Smooth muscle cell (in vitro differentiated cells): ENCODE measurements around the gene TOMM40L. TPM values are rescaled to one million over a fixed set of nuclear protein-coding genes. Genes with fewer than 3 reads are reported as not detected.

ENCODE experiments used
- DNase-seq: peaks from one replicate; lab custom pipeline; 2025; ENCODE audit not compliant: unreplicated experiment; lab: John Stamatoyannopoulos, UW
- H2AFZ ChIP-seq: fragments of 200-600 bp; sonication (generic); 2 replicates; pipeline ENCODE4 v1.6.0; 2016; ENCODE audit warnings: antibody characterized with exemption, low read depth, mild to moderate bottlenecking
- H3F3A ChIP-seq: fragments of 200-600 bp; sonication (generic); 2 replicates; pipeline ENCODE4 v1.6.0; 2017; ENCODE audit warnings: antibody characterized with exemption, low read depth
- H3K27ac ChIP-seq: fragments of 200-600 bp; sonication (generic); 2 replicates; pipeline ENCODE4 v1.5.1; 2016; ENCODE audit warnings: low read depth, mild to moderate bottlenecking
- H3K27me3 ChIP-seq: fragments of 200-600 bp; sonication (generic); 2 replicates; pipeline ENCODE4 v1.6.1; 2016; ENCODE audit warnings: low read depth, mild to moderate bottlenecking
- H3K36me3 ChIP-seq: fragments of 200-600 bp; sonication (generic); 2 replicates; pipeline ENCODE4 v1.5.1; 2016; ENCODE audit warnings: low read depth
- H3K4me1 ChIP-seq: fragments of 200-600 bp; sonication (generic); 2 replicates; pipeline ENCODE4 v1.5.1; 2016; ENCODE audit warnings: low read depth
- H3K4me2 ChIP-seq: fragments of 200-600 bp; sonication (generic); 2 replicates; pipeline ENCODE4 v1.6.0; 2016; ENCODE audit warnings: mild to moderate bottlenecking
- H3K4me3 ChIP-seq: fragments of 200-600 bp; sonication (generic); 2 replicates; pipeline ENCODE4 v1.5.1; 2016; ENCODE audit warnings: mild to moderate bottlenecking
- H3K79me2 ChIP-seq: fragments of 200-600 bp; sonication (generic); 2 replicates; pipeline ENCODE4 v1.6.0; 2016; ENCODE audit warnings: low read depth, mild to moderate bottlenecking
- H3K9ac ChIP-seq: fragments of 200-600 bp; sonication (generic); 2 replicates; pipeline ENCODE4 v1.6.0; 2016; ENCODE audit warnings: low read depth
- H3K9me3 ChIP-seq: fragments of 200-600 bp; sonication (generic); replicated peaks from 2 replicates; pipeline ENCODE4 v1.5.1; 2016; ENCODE audit warnings: low read depth
- H4K20me1 ChIP-seq: fragments of 200-600 bp; sonication (generic); 2 replicates; pipeline ENCODE4 v1.6.0; 2016; ENCODE audit warnings: low read depth
- WGBS: methylation state at CpG from one replicate; pipeline ENCODE4 v1.1.7; 2016; ENCODE audit warnings: low lambda C conversion rate; 5-methylcytosine and 5-hydroxymethylcytosine counted together
- polyA plus RNA-seq: library from polyadenylated mRNA; unstranded; fragments of >200 nt; fragmentation: Nextera tagmentation; extraction: Ambion mirVana; gene quantifications from 2 replicates; pipeline ENCODE4 v1.2.1, GENCODE V29; 2016
- total RNA-seq: library from RNA; depleted of rRNA; stranded (reverse); fragments of >200 nt; gene quantifications from 2 replicates; pipeline ENCODE4 v1.2.3, GENCODE V29; 2014
- TF ChIP-seq, protein P1 (sequence below): fragments of 200-600 bp; sonication (generic); IDR thresholded peaks from 2 replicates; pipeline ENCODE4 v1.5.1; 2017; ENCODE audit warnings: borderline replicate concordance, mild to moderate bottlenecking, antibody characterized with exemption; ENCODE audit not compliant: insufficient read depth, poor library complexity, severe bottlenecking

Gene TOMM40L
- total and polyA plus RNA-seq, 2 experiments from 2014 or later, result 8.6 to 9.0 TPM

DNA sequence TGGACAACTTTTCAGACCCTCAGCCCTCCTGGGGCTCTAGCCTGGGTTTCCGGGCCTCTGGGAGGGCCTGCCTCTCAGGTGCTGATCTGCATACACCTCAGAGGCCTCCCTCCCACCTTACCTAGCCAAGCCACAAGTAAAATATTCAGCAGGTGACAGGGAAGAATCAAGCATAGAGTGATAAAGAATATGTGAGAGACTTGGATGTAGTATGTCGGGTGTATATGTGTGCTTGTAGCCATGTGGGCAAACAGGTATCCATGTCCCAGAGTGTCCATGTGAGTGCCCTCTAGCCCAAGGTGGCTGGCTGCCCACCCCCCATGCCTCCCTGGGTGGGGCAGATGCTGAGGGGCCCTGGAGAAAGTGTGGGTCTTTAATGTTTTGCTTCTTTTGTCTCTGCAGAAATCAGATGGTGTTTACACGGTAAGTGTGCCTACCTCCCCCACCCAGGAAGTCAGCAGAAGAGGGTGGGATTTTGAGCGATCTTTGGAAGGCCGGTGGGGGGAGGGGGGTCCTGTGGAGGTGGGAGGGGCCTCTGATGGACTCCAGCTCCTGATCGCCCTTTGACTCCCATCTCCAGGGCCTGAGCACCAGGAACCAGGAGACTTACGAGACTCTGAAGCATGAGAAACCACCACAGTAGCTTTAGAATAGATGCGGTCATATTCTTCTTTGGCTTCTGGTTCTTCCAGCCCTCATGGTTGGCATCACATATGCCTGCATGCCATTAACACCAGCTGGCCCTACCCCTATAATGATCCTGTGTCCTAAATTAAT, 7.4 kb upstream of the TOMM40L start:
- 85% methylated on average over 8 of the region's 8 CpGs for WGBS
- no peaks in the 10 kb centered on the region for H4K20me1 ChIP-seq
- H3K9me3 ChIP-seq, result no peaks in the 10 kb centered on the region
- H3K9ac ChIP-seq, result no peak overlapping the region
- no peaks in the 10 kb centered on the region for H3K79me2 ChIP-seq
- H3K36me3 ChIP-seq, result peaks cover 5% of the 10 kb centered on the region
- TF ChIP-seq, protein P1, sequence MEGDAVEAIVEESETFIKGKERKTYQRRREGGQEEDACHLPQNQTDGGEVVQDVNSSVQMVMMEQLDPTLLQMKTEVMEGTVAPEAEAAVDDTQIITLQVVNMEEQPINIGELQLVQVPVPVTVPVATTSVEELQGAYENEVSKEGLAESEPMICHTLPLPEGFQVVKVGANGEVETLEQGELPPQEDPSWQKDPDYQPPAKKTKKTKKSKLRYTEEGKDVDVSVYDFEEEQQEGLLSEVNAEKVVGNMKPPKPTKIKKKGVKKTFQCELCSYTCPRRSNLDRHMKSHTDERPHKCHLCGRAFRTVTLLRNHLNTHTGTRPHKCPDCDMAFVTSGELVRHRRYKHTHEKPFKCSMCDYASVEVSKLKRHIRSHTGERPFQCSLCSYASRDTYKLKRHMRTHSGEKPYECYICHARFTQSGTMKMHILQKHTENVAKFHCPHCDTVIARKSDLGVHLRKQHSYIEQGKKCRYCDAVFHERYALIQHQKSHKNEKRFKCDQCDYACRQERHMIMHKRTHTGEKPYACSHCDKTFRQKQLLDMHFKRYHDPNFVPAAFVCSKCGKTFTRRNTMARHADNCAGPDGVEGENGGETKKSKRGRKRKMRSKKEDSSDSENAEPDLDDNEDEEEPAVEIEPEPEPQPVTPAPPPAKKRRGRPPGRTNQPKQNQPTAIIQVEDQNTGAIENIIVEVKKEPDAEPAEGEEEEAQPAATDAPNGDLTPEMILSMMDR, result no peak
- no peak overlapping the region for H2AFZ ChIP-seq
- H3K4me3 ChIP-seq, result no peak overlapping the region
- peaks cover 13% of the 10 kb centered on the region for H3K4me1 ChIP-seq
- H3F3A ChIP-seq, result peaks cover 15% of the 10 kb centered on the region
- no peak overlapping the region for H3K4me2 ChIP-seq
- DNase-seq, result no peak
- no peaks in the 10 kb centered on the region for H3K27me3 ChIP-seq
- H3K27ac ChIP-seq, result no peak overlapping the region

DNA sequence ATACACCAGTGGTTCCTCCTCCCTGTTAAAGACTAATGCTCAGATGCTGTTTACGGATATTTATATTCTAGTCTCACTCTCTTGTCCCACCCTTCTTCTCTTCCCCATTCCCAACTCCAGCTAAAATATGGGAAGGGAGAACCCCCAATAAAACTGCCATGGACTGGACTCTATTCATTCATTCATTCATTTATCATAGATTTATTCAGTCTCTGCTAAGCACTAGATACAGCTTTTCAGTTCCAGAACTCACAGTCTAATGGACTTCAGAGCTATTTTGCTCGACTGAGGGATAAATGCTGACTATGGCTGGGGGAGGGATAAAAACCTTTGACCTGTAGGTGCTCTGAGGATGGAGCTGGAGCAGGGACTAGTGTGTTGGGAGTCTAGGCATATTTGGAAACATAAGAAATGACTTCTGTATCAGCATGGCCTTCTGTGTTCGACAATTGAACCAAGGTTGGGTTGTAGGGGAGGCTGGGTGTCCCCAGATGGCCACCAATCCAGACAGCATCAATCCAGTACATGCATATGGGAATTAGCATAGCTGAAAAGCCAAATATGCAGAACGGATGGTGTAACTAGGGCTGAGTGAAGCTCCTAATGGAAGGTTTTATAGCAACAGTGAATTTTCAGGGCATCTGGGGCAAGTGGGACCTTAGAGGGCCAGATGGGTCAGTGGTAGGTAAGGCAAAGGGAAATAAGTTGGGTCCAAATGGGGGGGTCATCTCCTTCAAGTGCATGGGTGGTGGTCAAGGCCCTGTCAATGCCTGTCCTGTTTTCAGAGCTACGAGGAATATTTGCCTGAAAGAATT, 6.6 kb upstream of the TOMM40L start:
- H3K4me2 ChIP-seq, result no peak overlapping the region
- H3K27me3 ChIP-seq, result no peaks in the 10 kb centered on the region
- no peak overlapping the region for H3K4me3 ChIP-seq
- H2AFZ ChIP-seq, result no peak overlapping the region
- WGBS, result 94% methylated on average over 5 of the region's 5 CpGs
- TF ChIP-seq, protein P1, result no peak
- H3K27ac ChIP-seq, result no peak overlapping the region
- peaks cover 13% of the 10 kb centered on the region for H3K4me1 ChIP-seq
- peaks cover 14% of the 10 kb centered on the region for H3F3A ChIP-seq
- H3K36me3 ChIP-seq, result peaks cover 2% of the 10 kb centered on the region
- no peaks in the 10 kb centered on the region for H3K79me2 ChIP-seq
- H3K9me3 ChIP-seq, result no peaks in the 10 kb centered on the region
- H3K9ac ChIP-seq, result no peak overlapping the region
- no peak for DNase-seq
- H4K20me1 ChIP-seq, result no peaks in the 10 kb centered on the region

DNA sequence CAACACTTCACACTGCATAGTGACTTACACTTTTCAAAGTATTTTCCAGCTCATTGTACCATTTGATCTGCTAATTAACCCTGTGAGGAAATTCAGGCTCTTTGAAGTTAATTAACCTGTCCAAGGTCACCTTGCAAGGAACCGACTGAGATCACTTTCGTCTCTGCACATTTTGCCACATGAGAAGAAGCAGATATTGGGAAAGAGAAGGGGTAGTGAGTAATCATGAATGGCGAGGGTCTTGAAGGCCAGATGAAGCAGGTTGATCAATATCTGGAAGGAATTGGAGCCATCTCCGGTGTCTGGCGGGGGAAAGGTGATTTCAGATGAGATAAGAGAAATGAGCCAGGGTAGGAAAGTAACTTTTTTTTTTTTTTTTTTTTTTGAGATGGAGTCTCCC, 5.9 kb upstream of the TOMM40L start:
- Histone ChIP-seq H4K20me1 (no peaks in the 10 kb centered on the region), H3F3A (peaks cover 11% of the 10 kb centered on the region), H3K4me2 (no peak overlapping the region), H3K79me2 (no peaks in the 10 kb centered on the region), H2AFZ (no peak overlapping the region), H3K27ac (no peak overlapping the region), H3K27me3 (no peaks in the 10 kb centered on the region), H3K9ac (no peak overlapping the region), H3K9me3 (no peaks in the 10 kb centered on the region), H3K4me3 (no peak overlapping the region), H3K4me1 (peaks cover 13% of the 10 kb centered on the region), H3K36me3 (no peaks in the 10 kb centered on the region)
- 77% methylated on average over 5 of the region's 5 CpGs for WGBS
- TF ChIP-seq, protein P1, result no peak
- DNase-seq, result no peak
